Keratinocyte (primary cell): ENCODE measurements around the gene CST7. TPM values are rescaled to one million over a fixed set of nuclear protein-coding genes. Genes with fewer than 3 reads are reported as not detected.

Experiments used
- DNase-seq: peaks from one replicate; pipeline ENCODE4 v3.0.0-alpha.2; 2011; ENCODE audit warnings: low read depth, missing footprints, low spot score
- FAIRE-seq: peaks from 2 replicates; lab custom pipeline; 2011; peaks lifted over from hg19 to GRCh38; lab: Jason Lieb, UNC
- H2AFZ ChIP-seq: 2 replicates; pipeline ENCODE4 v1.6.0; 2012; ENCODE audit warnings: low read length, control low read depth, inconsistent platforms; ENCODE audit not compliant: control insufficient read depth
- H3K27ac ChIP-seq: 2 replicates; pipeline ENCODE4 v1.5.1; 2011; ENCODE audit warnings: low read length; ENCODE audit not compliant: control insufficient read depth, insufficient read depth
- H3K27me3 ChIP-seq: 3 replicates; pipeline ENCODE4 v1.6.0; 2011; ENCODE audit warnings: low read length; ENCODE audit not compliant: control insufficient read depth, insufficient read depth; ENCODE audit errors: extremely low read depth
- H3K36me3 ChIP-seq, 2 experiments: 2 replicates in 1 of 2; 3 replicates in 1 of 2; pipeline ENCODE4 v1.5.1; 2011; ENCODE audit warnings: low read length in 2 of 2, mild to moderate bottlenecking in 1 of 2; ENCODE audit not compliant: control insufficient read depth in 2 of 2, insufficient read depth in 2 of 2; ENCODE audit errors: extremely low read depth in 1 of 2
- H3K4me1 ChIP-seq: 3 replicates; pipeline ENCODE4 v1.5.1; 2011; ENCODE audit warnings: low read length; ENCODE audit not compliant: control insufficient read depth, insufficient read depth; ENCODE audit errors: extremely low read depth
- H3K4me2 ChIP-seq: 3 replicates; pipeline ENCODE4 v1.6.0; 2011; ENCODE audit warnings: low read depth, low read length; ENCODE audit not compliant: control insufficient read depth, insufficient read depth; ENCODE audit errors: extremely low read depth
- H3K4me3 ChIP-seq, 3 experiments: fragments of 200-600 bp in 1 of 3; sonication (generic) in 1 of 3; 2 replicates in 2 of 3; 3 replicates in 1 of 3; pipeline ENCODE4 v1.5.1; 2011 to 2016; ENCODE audit warnings: low read length in 3 of 3, mild to moderate bottlenecking in 3 of 3, control low read depth in 2 of 3, inconsistent platforms in 1 of 3, low read depth in 1 of 3, mixed read lengths in 1 of 3, mixed run types in 1 of 3, moderate library complexity in 1 of 3; ENCODE audit not compliant: control insufficient read depth in 2 of 3, insufficient read depth in 2 of 3; ENCODE audit errors: extremely low read depth in 1 of 3
- H3K79me2 ChIP-seq: 2 replicates; pipeline ENCODE4 v1.6.0; 2012; ENCODE audit warnings: low read length; ENCODE audit not compliant: control insufficient read depth, insufficient read depth
- H3K9ac ChIP-seq: 3 replicates; pipeline ENCODE4 v1.6.0; 2011; ENCODE audit warnings: low read length; ENCODE audit not compliant: control insufficient read depth, insufficient read depth; ENCODE audit errors: extremely low read depth
- H3K9me1 ChIP-seq: 3 replicates; pipeline ENCODE4 v1.6.0; 2011; ENCODE audit warnings: low read length; ENCODE audit not compliant: control insufficient read depth, insufficient read depth; ENCODE audit errors: extremely low read depth
- H3K9me3 ChIP-seq: 2 replicates; pipeline ENCODE4 v1.5.1; 2012; ENCODE audit warnings: low read depth, low read length; ENCODE audit not compliant: control insufficient read depth
- H4K20me1 ChIP-seq: 3 replicates; pipeline ENCODE4 v1.6.0; 2011; ENCODE audit warnings: low read length; ENCODE audit not compliant: control insufficient read depth, insufficient read depth; ENCODE audit errors: extremely low read depth
- EZH2 ChIP-seq: IDR thresholded peaks from one replicate; pipeline ENCODE4 v1.6.1; 2012; ENCODE audit warnings: inconsistent platforms, mild to moderate bottlenecking, low read length, moderate library complexity
- dilution Hi-C: fragments of 300-500 bp; cut with MboI; formaldehyde crosslinking; loops from one replicate; pipeline ENCODE4 v1.7.0; 2020; ENCODE audit warnings: low sequenced_read_pairs; ENCODE audit not compliant: extremely low pct_ligation_motif_present
- polyA plus RNA-seq, 5 experiments: library from polyadenylated mRNA; depleted of rRNA in 3 of 5; stranded (reverse) in 3 of 5; stranded (forward) in 1 of 5; unstranded in 1 of 5; fragments of >200 nt; gene quantifications; 1 replicate in 1 of 5; 2 replicates in 3 of 5; 3 replicates in 1 of 5; pipeline versions ENCODE4 v1.2.1 to v1.2.3, GENCODE V29; 2011 to 2012; ENCODE audit warnings: missing spikeins in 2 of 5, low read depth in 1 of 5, low replicate concordance in 1 of 5
- TF ChIP-seq, protein P1 (sequence below), 3 experiments: IDR thresholded peaks in 1 of 3; conservative IDR thresholded peaks in 1 of 3; optimal IDR thresholded peaks in 1 of 3; 2 replicates in 2 of 3; 3 replicates in 1 of 3; pipeline versions ENCODE3 to v1.5.1; 2011; ENCODE audit warnings: low read length in 3 of 3, mild to moderate bottlenecking in 3 of 3, moderate library complexity in 2 of 3, control low read depth in 1 of 3, inconsistent platforms in 1 of 3; ENCODE audit not compliant: insufficient read depth in 2 of 3; ENCODE audit errors: extremely low read depth in 1 of 3

Gene CST7
- polyA plus RNA-seq, 1 donor (not counting 4 experiments of a cell fraction or from before 2014, with no cell fraction given): not detected

- Histone ChIP-seq H3K27me3 (no peaks in the 10 kb centered on the region), H3K79me2 (no peaks in the 10 kb centered on the region), H3K9me1 (no peaks in the 10 kb centered on the region), H4K20me1 (no peaks in the 10 kb centered on the region), H3K4me3 (no peak overlapping the region), H3K36me3 (peaks cover 0 to 12% of the 10 kb centered on the region in 2 experiments), H3K9ac (no peak overlapping the region), H3K4me2 (no peak overlapping the region), H2AFZ (no peak overlapping the region), H3K27ac (no peak overlapping the region), H3K4me1 (no peaks in the 10 kb centered on the region), H3K9me3 (no peaks in the 10 kb centered on the region)
- no peak for TF ChIP-seq EZH2
- TF ChIP-seq, protein P1, sequence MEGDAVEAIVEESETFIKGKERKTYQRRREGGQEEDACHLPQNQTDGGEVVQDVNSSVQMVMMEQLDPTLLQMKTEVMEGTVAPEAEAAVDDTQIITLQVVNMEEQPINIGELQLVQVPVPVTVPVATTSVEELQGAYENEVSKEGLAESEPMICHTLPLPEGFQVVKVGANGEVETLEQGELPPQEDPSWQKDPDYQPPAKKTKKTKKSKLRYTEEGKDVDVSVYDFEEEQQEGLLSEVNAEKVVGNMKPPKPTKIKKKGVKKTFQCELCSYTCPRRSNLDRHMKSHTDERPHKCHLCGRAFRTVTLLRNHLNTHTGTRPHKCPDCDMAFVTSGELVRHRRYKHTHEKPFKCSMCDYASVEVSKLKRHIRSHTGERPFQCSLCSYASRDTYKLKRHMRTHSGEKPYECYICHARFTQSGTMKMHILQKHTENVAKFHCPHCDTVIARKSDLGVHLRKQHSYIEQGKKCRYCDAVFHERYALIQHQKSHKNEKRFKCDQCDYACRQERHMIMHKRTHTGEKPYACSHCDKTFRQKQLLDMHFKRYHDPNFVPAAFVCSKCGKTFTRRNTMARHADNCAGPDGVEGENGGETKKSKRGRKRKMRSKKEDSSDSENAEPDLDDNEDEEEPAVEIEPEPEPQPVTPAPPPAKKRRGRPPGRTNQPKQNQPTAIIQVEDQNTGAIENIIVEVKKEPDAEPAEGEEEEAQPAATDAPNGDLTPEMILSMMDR (optimal IDR thresholded peaks at IDR 0.05 in 1 of 3, IDR thresholded peaks at IDR 0.05 in 1 of 3, conservative IDR thresholded peaks at IDR 0.05 in 1 of 3; ENCODE audit: extremely low read depth in 1 of 3, insufficient read depth in 2 of 3, low read length in 3 of 3): no peak
- FAIRE-seq (no peak), DNase-seq (no peak)
- dilution Hi-C loops: no loop called here
These were observed 4.6 kb downstream of the CST7 start for GRCh38 chr20:24953621-24954133.

GRCh38 chr20:24954151-24954550, 5.1 kb downstream of the CST7 start:
- no peaks in the 10 kb centered on the region for H3K4me1 ChIP-seq
- H3K4me2 ChIP-seq: no peak overlapping the region
- no peak overlapping the region for H3K9ac ChIP-seq
- FAIRE-seq (no peak), DNase-seq (no peak)
- H4K20me1 ChIP-seq: no peaks in the 10 kb centered on the region
- no peaks in the 10 kb centered on the region for H3K27me3 ChIP-seq
- no peak overlapping the region for H3K27ac ChIP-seq
- no peak overlapping the region for H2AFZ ChIP-seq
- TF ChIP-seq EZH2: no peak
- TF ChIP-seq, protein P1 (optimal IDR thresholded peaks at IDR 0.05 in 1 of 3, IDR thresholded peaks at IDR 0.05 in 1 of 3, conservative IDR thresholded peaks at IDR 0.05 in 1 of 3; ENCODE audit: extremely low read depth in 1 of 3, insufficient read depth in 2 of 3, low read length in 3 of 3): no peak
- no peaks in the 10 kb centered on the region for H3K9me1 ChIP-seq
- H3K4me3 ChIP-seq: no peak overlapping the region
- dilution Hi-C loops: no loop called here
- H3K36me3 ChIP-seq: peaks cover 0 to 12% of the 10 kb centered on the region in 2 experiments
- no peaks in the 10 kb centered on the region for H3K9me3 ChIP-seq
- H3K79me2 ChIP-seq: no peaks in the 10 kb centered on the region
